Measurements from ENCODE around the gene C2orf15.
"Not testable (repeated sequence)": the region's sequence is repeated elsewhere in the genome, so short reads cannot be mapped to it uniquely, and the experiment has no call there.

The C2orf15 gene

DNA sequence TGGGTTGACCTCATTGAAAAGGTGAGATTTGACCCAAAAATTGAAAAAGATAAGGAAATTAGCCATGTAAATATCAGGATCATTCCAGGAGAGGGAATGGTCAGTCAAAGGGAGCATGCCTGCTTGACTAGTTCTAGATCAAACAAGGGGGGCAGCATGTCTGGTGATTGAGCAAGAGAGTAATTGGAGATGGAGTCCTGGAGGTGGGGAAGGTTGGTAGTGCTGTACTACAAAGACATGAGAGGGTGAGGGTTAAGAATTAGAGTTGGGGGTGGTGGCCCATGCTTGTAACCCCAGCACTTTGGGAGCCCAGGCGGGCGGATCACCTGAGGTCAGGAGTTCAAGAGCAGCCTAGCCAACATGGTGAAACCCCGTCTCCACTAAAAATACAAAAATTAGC is 41.5 kb downstream of the C2orf15 start:
- DNase-seq (ENCODE audit: low read depth): no peak
- in situ Hi-C loops (cut with HindIII; ENCODE audit: low sequenced_read_pairs): no loop called here
- TF ChIP-seq, protein P1, sequence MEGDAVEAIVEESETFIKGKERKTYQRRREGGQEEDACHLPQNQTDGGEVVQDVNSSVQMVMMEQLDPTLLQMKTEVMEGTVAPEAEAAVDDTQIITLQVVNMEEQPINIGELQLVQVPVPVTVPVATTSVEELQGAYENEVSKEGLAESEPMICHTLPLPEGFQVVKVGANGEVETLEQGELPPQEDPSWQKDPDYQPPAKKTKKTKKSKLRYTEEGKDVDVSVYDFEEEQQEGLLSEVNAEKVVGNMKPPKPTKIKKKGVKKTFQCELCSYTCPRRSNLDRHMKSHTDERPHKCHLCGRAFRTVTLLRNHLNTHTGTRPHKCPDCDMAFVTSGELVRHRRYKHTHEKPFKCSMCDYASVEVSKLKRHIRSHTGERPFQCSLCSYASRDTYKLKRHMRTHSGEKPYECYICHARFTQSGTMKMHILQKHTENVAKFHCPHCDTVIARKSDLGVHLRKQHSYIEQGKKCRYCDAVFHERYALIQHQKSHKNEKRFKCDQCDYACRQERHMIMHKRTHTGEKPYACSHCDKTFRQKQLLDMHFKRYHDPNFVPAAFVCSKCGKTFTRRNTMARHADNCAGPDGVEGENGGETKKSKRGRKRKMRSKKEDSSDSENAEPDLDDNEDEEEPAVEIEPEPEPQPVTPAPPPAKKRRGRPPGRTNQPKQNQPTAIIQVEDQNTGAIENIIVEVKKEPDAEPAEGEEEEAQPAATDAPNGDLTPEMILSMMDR (IDR thresholded peaks at IDR 0.05; ENCODE audit: low read depth, low read length, missing control alignments): no peak
- no peak overlapping the region for H3K4me3 ChIP-seq (ENCODE audit: low read depth, low read length)

DNA sequence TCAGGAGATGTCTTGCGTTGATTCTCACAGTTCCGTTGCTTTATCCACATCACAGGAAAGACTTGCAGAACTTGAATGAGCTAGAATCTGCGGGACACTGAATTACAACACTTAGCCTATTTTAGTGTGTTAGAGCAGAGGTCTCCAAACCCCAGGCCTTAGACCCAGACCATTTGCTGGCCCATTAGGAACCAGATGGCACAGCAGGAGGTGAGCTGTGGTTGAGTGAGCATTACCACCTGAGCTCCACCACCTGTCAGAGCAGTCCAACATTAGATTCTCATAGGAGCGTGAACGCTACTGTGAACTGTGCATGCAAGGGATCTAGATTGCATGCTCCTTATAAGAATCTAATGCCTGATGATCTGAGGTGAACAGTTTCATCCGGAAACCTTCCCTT is 43.3 kb downstream of the C2orf15 start:
- H3K4me3 ChIP-seq (ENCODE audit: low read depth, low read length): no peak overlapping the region
- in situ Hi-C loops (cut with HindIII; ENCODE audit: low sequenced_read_pairs): no loop called here
- no peak for DNase-seq (ENCODE audit: low read depth)
- TF ChIP-seq, protein P1 (IDR thresholded peaks at IDR 0.05; ENCODE audit: low read depth, low read length, missing control alignments): no peak

DNA sequence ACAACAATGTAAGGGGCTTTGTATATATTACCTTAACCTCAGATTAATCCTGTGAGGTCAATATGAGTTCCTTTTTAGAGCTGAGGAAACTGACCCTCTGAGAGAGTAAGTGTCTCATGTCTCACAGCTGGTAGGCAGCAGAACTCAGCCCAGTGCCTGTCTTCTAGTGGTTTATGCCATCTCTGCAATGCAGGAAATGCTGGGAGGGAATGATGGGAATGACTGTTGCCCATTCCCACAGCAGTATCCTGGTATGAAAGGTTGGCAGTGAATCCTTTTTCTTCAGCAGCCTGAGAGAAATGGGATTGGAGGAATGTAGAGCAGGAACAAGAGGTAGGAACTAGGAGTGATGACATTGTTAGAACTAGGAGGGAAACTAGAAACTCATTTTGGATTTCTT is 45.5 kb downstream of the C2orf15 start:
- TF ChIP-seq, protein P1 (IDR thresholded peaks at IDR 0.05; ENCODE audit: low read depth, low read length, missing control alignments): no peak
- no peak for DNase-seq (ENCODE audit: low read depth)
- H3K4me3 ChIP-seq (ENCODE audit: low read depth, low read length): no peak overlapping the region
- in situ Hi-C loops (cut with HindIII; ENCODE audit: low sequenced_read_pairs): no loop called here

DNA sequence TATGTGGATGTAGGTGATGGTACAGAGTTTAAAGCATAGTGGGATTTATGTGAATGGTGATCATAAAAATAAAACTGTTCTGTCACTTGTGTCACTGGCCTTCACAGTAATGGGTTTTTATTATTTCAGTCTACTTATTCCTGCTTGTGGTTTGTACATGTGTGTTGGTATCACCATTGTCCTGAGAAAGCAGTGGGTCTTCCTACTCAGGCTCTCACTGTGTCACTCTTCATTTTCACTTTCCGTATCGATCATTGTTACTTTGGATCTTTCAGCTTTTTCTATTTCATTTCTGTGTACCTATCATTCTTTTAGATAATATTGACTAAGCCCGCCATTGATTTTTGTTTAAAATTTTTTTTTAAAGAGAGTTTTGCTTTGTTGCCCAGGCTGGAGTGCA is 46.9 kb downstream of the C2orf15 start:
- in situ Hi-C loops (cut with HindIII; ENCODE audit: low sequenced_read_pairs): no loop called here
- TF ChIP-seq, protein P1 (IDR thresholded peaks at IDR 0.05; ENCODE audit: low read depth, low read length, missing control alignments): no peak
- DNase-seq (ENCODE audit: low read depth): no peak
- H3K4me3 ChIP-seq (ENCODE audit: low read depth, low read length): no peak overlapping the region

DNA sequence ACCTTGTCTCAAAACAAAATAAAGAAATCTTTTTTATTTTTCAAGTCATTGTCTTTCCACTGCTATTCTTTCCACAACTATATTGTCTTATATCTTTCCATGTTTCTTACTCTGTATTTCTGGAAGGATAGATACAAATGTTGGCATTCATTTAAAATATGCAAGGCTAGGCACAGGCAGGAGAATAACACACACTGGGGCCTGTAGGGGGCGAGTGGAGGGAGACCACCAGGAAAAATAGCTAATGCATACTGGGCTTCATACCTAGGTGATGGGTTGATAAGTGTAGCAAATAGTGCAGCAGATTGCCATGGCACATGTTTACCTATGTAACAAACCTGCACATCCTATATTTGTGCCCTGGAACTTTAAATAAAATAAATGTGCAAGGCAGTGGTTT is 49.0 kb downstream of the C2orf15 start:
- in situ Hi-C loops (cut with HindIII; ENCODE audit: low sequenced_read_pairs): no loop called here
- no peak for DNase-seq (ENCODE audit: low read depth)
- no peak overlapping the region for H3K4me3 ChIP-seq (ENCODE audit: low read depth, low read length)
- TF ChIP-seq, protein P1 (IDR thresholded peaks at IDR 0.05; ENCODE audit: low read depth, low read length, missing control alignments): peak; percentile 26

DNA sequence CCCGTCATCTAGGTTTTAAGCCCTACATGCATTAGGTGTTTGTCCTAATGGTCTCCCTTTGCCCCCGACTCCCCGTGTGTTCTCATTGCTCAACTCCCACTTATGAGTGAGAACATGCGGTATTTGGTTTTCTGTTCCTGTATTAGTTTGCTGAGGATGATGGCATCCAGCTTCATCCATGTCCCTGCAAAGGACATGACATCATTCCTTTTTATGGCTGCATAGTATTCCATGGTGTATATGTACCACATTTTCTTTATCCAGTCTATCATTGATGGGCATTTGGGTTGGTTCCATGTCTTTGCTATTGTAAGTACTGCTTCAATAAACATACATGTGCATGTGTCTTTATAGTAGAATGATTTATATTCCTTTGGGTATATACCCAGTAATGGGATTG is 50.9 kb downstream of the C2orf15 start:
- DNase-seq (ENCODE audit: low read depth); H3K4me3 ChIP-seq (ENCODE audit: low read depth, low read length); in situ Hi-C loops (cut with HindIII; ENCODE audit: low sequenced_read_pairs): not testable (repeated sequence)

DNA sequence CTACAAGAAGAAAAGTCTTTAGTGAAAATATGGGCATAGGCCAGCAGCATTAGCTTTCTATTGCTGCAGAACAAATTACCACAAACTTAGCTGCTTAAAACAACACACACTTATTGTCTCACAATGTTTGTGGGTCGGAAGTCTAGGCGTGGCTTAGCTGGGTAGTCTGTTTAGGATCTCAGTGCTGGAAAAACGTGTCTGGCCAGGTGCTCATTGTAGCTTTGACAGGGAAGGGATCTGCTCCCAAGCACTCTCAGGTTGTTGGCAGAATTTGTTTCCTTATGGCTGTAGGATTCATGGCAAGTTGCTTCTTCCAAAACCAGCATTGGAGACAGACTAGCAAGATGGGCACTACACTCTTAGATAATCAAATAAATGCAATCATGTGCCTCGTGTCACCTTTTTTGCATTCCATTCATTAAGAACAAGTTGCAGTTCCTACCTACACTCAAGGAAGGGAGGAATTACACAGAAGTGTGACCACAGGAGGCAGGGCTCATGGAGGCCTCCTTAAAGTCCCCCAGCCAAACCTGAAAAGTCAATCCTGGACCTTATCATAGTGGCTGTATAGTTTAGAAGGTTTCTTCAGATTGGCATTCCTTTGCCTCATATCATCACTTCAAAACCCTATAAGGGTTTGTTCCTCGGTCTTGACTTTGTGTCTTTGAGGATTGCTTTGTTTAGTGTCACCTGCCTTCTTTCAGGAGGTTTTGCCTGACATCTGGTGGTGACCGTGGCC is 56.8 kb downstream of the C2orf15 start:
- in situ Hi-C loops (cut with HindIII; ENCODE audit: low sequenced_read_pairs): no loop called here
- no peak for DNase-seq (ENCODE audit: low read depth)
- TF ChIP-seq, protein P1 (IDR thresholded peaks at IDR 0.05; ENCODE audit: low read depth, low read length, missing control alignments): no peak
- H3K4me3 ChIP-seq (ENCODE audit: low read depth, low read length): no peak overlapping the region
